Activated CD4-positive, alpha-beta memory T cell treated with anti-CD3 and anti-CD28 coated beads for 36 hours (primary cell): Measurements from ENCODE around the gene PPTC7. TPM values are rescaled to one million over a fixed set of nuclear protein-coding genes. Genes with fewer than 3 reads are reported as not detected.

Experiments
- CTCF ChIA-PET: fragments of 350-600 bp; sonication (Branson Sonifier 250); formaldehyde crosslinking; loops from one replicate; lab custom pipeline; 2021; ENCODE audit warnings: antibody characterized with exemption, inconsistent platforms; lab: Charles Lee
- POLR2A ChIA-PET: fragments of 350-600 bp; sonication (Branson Sonifier 250); formaldehyde crosslinking; loops from one replicate; lab custom pipeline; 2021; ENCODE audit warnings: antibody characterized with exemption; lab: Charles Lee
- DNase-seq: peaks from one replicate; pipeline ENCODE4 v3.0.0-alpha.2; 2020
- H3K27ac Mint-ChIP-seq: one replicate; pipeline ENCODE4 v1.8.0; 2021; ENCODE audit warnings: mixed read lengths
- H3K27me3 Mint-ChIP-seq: one replicate; pipeline ENCODE4 v1.8.0; 2021; ENCODE audit warnings: mixed read lengths
- H3K36me3 Mint-ChIP-seq: one replicate; pipeline ENCODE4 v1.8.0; 2021; ENCODE audit warnings: mixed read lengths
- H3K4me1 Mint-ChIP-seq: one replicate; pipeline ENCODE4 v1.8.0; 2021; ENCODE audit warnings: low read depth, mixed read lengths
- H3K4me3 Mint-ChIP-seq: one replicate; pipeline ENCODE4 v1.8.0; 2021; ENCODE audit warnings: mild to moderate bottlenecking, mixed read lengths
- H3K9me3 Mint-ChIP-seq: one replicate; pipeline ENCODE4 v1.8.0; 2021; ENCODE audit warnings: mixed read lengths
- intact Hi-C: fragments of 100-400 bp; cut with micrococcal nuclease; formaldehyde crosslinking; loops from one replicate; pipeline ENCODE4 v1.15.1; 2023
- total RNA-seq, 2 experiments: library from RNA; stranded (reverse); gene quantifications; one replicate each; pipeline ENCODE4 v1.2.3, GENCODE V29; 2021

PPTC7 gene
- total RNA-seq, 2 experiments from 2014 or later, result 36.9 to 37.0 TPM

GRCh38 chr12:110503432-110503831, 79.7 kb downstream of the PPTC7 start:
- POLR2A ChIA-PET, result interaction anchor here (1.7 to 3.1 kb wide), 2 partner anchors 53 to 81 kb away, joined by 6 to 11 read pairs; partner anchors contain the start of gene ARPC3

GRCh38 chr12:110501752-110502738, 81.1 kb downstream of the PPTC7 start, which contains the start of the genes RAD9B and VPS29:
RAD9B (plus strand) TSS chr12:110502331; CDS start chr12:110502338, 7 bp downstream.
VPS29 (minus strand) TSS chr12:110502111; CDS start chr12:110502051, 60 bp downstream.
- Mint-ChIP-seq H3K27me3 (no peaks in the 10 kb centered on the region), H3K4me1 (peaks cover 30% of the 10 kb centered on the region), H3K4me3 (peak within 1 kb of the TSS; percentile 99), H3K9me3 (no peaks in the 10 kb centered on the region), H3K27ac (peak within 1 kb of the TSS; percentile 97), H3K36me3 (peaks cover 18% of the 10 kb centered on the region)
- DNase-seq, result peak; percentile 100
- intact Hi-C loops, result loop anchor here (1.0 to 10.0 kb wide), 8 partner anchors 19 to 323 kb away; partner anchors contain the start of genes ANAPC7, ARPC3, FAM216A and GPN3
- ChIA-PET POLR2A (interaction anchor here (0.5 to 3.1 kb wide), 8 partner anchors 21 to 112 kb away, joined by 3 to 33 read pairs (median 4); partner anchors contain the start of genes ARPC3, FAM216A, GPN3 and TCTN1), CTCF (interaction anchor here (0.6 to 5.3 kb wide), 7 partner anchors 11 to 386 kb away, joined by 3 to 40 read pairs (median 3); partner anchors contain the start of genes ARPC3, FAM216A and GPN3)

More at GRCh38 chr12:110503432-110503831, 79.7 kb downstream of the PPTC7 start:
- Mint-ChIP-seq H3K4me3 (no peak overlapping the region), H3K27ac (peak overlapping the region; percentile 62), H3K36me3 (peaks cover 18% of the 10 kb centered on the region), H3K4me1 (peaks cover 30% of the 10 kb centered on the region), H3K27me3 (no peaks in the 10 kb centered on the region), H3K9me3 (no peaks in the 10 kb centered on the region)
- intact Hi-C loops, result loop anchor here (5.0 to 10.0 kb wide), 2 partner anchors 101 to 321 kb away; partner anchors contain the start of gene ANAPC7
- no peak for DNase-seq
- CTCF ChIA-PET, result interaction anchor here (1.4 to 5.3 kb wide), 4 partner anchors 9 to 98 kb away, joined by 3 to 40 read pairs (median 14); partner anchors contain the start of genes FAM216A and GPN3

GRCh38 chr12:110501399-110501751, 81.7 kb downstream of the PPTC7 start:
- no peaks in the 10 kb centered on the region for H3K27me3 Mint-ChIP-seq
- peaks cover 30% of the 10 kb centered on the region for H3K4me1 Mint-ChIP-seq
- peak overlapping the region; percentile 97 for H3K27ac Mint-ChIP-seq
- CTCF ChIA-PET, result interaction anchor here (0.6 to 5.3 kb wide), 6 partner anchors 15 to 387 kb away, joined by 3 to 40 read pairs (median 12); partner anchors contain the start of genes ARPC3, FAM216A and GPN3
- H3K4me3 Mint-ChIP-seq, result peak overlapping the region; percentile 99
- POLR2A ChIA-PET, result interaction anchor here (0.7 to 3.1 kb wide), 7 partner anchors 9 to 115 kb away, joined by 3 to 33 read pairs (median 4); partner anchors contain the start of genes ARPC3, FAM216A and GPN3
- H3K36me3 Mint-ChIP-seq, result peaks cover 19% of the 10 kb centered on the region
- DNase-seq, result no peak
- intact Hi-C loops, result loop anchor here (1.0 to 10.0 kb wide), 3 partner anchors 99 to 323 kb away; partner anchors contain the start of genes ANAPC7 and PPP1CC
- H3K9me3 Mint-ChIP-seq, result no peaks in the 10 kb centered on the region

GRCh38 chr12:110498984-110499706, 84.0 kb downstream of the PPTC7 start:
- CTCF ChIA-PET, result interaction anchor here (0.6 to 5.3 kb wide), 5 partner anchors 30 to 152 kb away, joined by 3 to 40 read pairs (median 6); partner anchors contain the start of genes FAM216A and GPN3
- H3K36me3 Mint-ChIP-seq, result peaks cover 29% of the 10 kb centered on the region
- peak overlapping the region; percentile 17 for H3K4me3 Mint-ChIP-seq
- H3K4me1 Mint-ChIP-seq, result peaks cover 30% of the 10 kb centered on the region
- H3K9me3 Mint-ChIP-seq, result no peaks in the 10 kb centered on the region
- intact Hi-C loops, result no loop called here
- peak overlapping the region; percentile 58 for H3K27ac Mint-ChIP-seq
- POLR2A ChIA-PET, result no interaction called here
- no peak for DNase-seq
- no peaks in the 10 kb centered on the region for H3K27me3 Mint-ChIP-seq

Other genes with a start within 250 kb of the PPTC7 start
- 10 to 100 TPM; 47.3 to 52.9 TPM for gene ANAPC7, start 179.6 kb downstream of the PPTC7 start, total RNA-seq
- 100 to 1,000 TPM; 340 to 352 TPM for gene ARPC3, start 133.0 kb downstream of the PPTC7 start, total RNA-seq
- 10 to 100 TPM; 62.4 to 68.4 TPM for gene GPN3, start 115.1 kb downstream of the PPTC7 start, total RNA-seq
- gene FAM216A, start 114.5 kb downstream of the PPTC7 start, total RNA-seq, result 10 to 100 TPM; 29.8 to 30.0 TPM
- 100 to 1,000 TPM; 100 to 106 TPM for gene VPS29, start 81.2 kb downstream of the PPTC7 start, total RNA-seq
- 1 to 10 TPM; 1.1 to 2.7 TPM for gene RAD9B, start 81.0 kb downstream of the PPTC7 start, total RNA-seq
- gene TCTN1, start 30.8 kb upstream of the PPTC7 start, total RNA-seq, result 1 to 10 TPM; 6.4 to 7.6 TPM
- gene HVCN1, start 105.8 kb upstream of the PPTC7 start, total RNA-seq, result 1 to 10 TPM; 4.0 to 4.1 TPM
- gene PPP1CC, start 159.6 kb upstream of the PPTC7 start, total RNA-seq, result 100 to 1,000 TPM; 334 to 343 TPM